ENCODE data around the gene CNTNAP1.
A peak's percentile ranks its signal among the peaks of the same experiment; 100 is the strongest.
"Not testable (repeated sequence)": the region's sequence is repeated elsewhere in the genome, so short reads cannot be mapped to it uniquely, and the experiment has no call there.

The CNTNAP1 gene

GRCh38 chr17:42681976-42682721 is at the start of gene CNTNAP1:
TSS of gene CNTNAP1 (plus strand) at chr17:42682531. CDS start at chr17:42682830, 299 bp downstream.
- DNase-seq (ENCODE audit: low spot score) = peak; percentile 87

GRCh38 chr17:42632949-42633444 is 49.3 kb upstream of the CNTNAP1 start:
- DNase-seq (ENCODE audit: low spot score) = no peak

- DNase-seq (ENCODE audit: low spot score) = no peak
These were observed 42.7 kb upstream of the CNTNAP1 start for GRCh38 chr17:42639525-42640113.

- no peak for DNase-seq (ENCODE audit: low spot score)
These were observed 42.2 kb upstream of the CNTNAP1 start for GRCh38 chr17:42640121-42640520.

- DNase-seq (ENCODE audit: low spot score) = no peak
These were observed 40.0 kb upstream of the CNTNAP1 start for GRCh38 chr17:42642336-42642735.

GRCh38 chr17:42647778-42648177 is 34.6 kb upstream of the CNTNAP1 start:
- no peak for DNase-seq (ENCODE audit: low spot score)

- DNase-seq (ENCODE audit: low spot score) = no peak
These were observed 30.9 kb upstream of the CNTNAP1 start for GRCh38 chr17:42651392-42651791.

GRCh38 chr17:42653179-42654124 is 28.9 kb upstream of the CNTNAP1 start:
- DNase-seq (ENCODE audit: low spot score) = peak; percentile 74

GRCh38 chr17:42655528-42655927 is 26.8 kb upstream of the CNTNAP1 start:
- DNase-seq (ENCODE audit: low spot score) = no peak

GRCh38 chr17:42657824-42658588 is 24.3 kb upstream of the CNTNAP1 start:
- DNase-seq (ENCODE audit: low spot score) = no peak

- DNase-seq (ENCODE audit: low spot score) = peak; percentile 97
These were observed 23.0 kb upstream of the CNTNAP1 start, which contains the start of gene TUBG2 for GRCh38 chr17:42659079-42659931. TSS of gene TUBG2 (plus strand) at chr17:42659284. CDS start at chr17:42659504, 220 bp downstream.

- not testable (repeated sequence) for DNase-seq (ENCODE audit: low spot score)
These were observed 22.4 kb upstream of the CNTNAP1 start for GRCh38 chr17:42659932-42660274.

- DNase-seq (ENCODE audit: low spot score) = no peak
These were observed 21.5 kb upstream of the CNTNAP1 start for GRCh38 chr17:42660692-42661345.

- DNase-seq (ENCODE audit: low spot score) = no peak
These were observed 16.7 kb upstream of the CNTNAP1 start for GRCh38 chr17:42665581-42666001.

- DNase-seq (ENCODE audit: low spot score) = not testable (repeated sequence)
These were observed 16.2 kb upstream of the CNTNAP1 start for GRCh38 chr17:42666126-42666525.

- DNase-seq (ENCODE audit: low spot score) = no peak
These were observed 15.0 kb upstream of the CNTNAP1 start for GRCh38 chr17:42667088-42667951.

GRCh38 chr17:42669705-42669976 is 12.7 kb upstream of the CNTNAP1 start:
- DNase-seq (ENCODE audit: low spot score) = no peak

- peak; percentile 83 for DNase-seq (ENCODE audit: low spot score)
These were observed 12.1 kb upstream of the CNTNAP1 start for GRCh38 chr17:42669977-42670788.

All from ecto neural progenitor cell (in vitro differentiated cells).